Suprapubic skin (tissue), 4 donors: Measurements from ENCODE around the gene ABCD3. TPM values are rescaled to one million over a fixed set of nuclear protein-coding genes. Genes with fewer than 3 reads are reported as not detected.

Experiments
- DNase-seq, 2 donors: peaks; one replicate each; pipeline ENCODE4 v3.0.0-alpha.2; 2019; ENCODE audit warnings: low spot score in 2 of 2
- H3K27ac ChIP-seq: fragments of 200-600 bp; sonication (generic); one replicate; pipeline ENCODE4 v1.5.1; 2019
- H3K27me3 ChIP-seq: fragments of 200-600 bp; sonication (generic); one replicate; pipeline ENCODE4 v1.5.1; 2019
- H3K36me3 ChIP-seq: fragments of 200-600 bp; sonication (generic); one replicate; pipeline ENCODE4 v1.5.1; 2019
- H3K4me1 ChIP-seq: fragments of 200-600 bp; sonication (generic); one replicate; pipeline ENCODE4 v1.5.1; 2019
- H3K4me3 ChIP-seq: fragments of 200-600 bp; sonication (generic); one replicate; pipeline ENCODE4 v1.5.1; 2019; ENCODE audit warnings: mild to moderate bottlenecking
- H3K9me3 ChIP-seq: fragments of 200-600 bp; sonication (generic); one replicate; pipeline ENCODE4 v1.5.1; 2019
- EP300 ChIP-seq: sonication (generic); formaldehyde crosslinking; IDR thresholded peaks from one replicate; pipeline ENCODE4 v1.6.1; 2017; ENCODE audit warnings: antibody characterized with exemption
- POLR2A ChIP-seq, 2 donors: fragments of 450-650 bp; IDR thresholded peaks; one replicate each; pipeline ENCODE4 v1.6.1; 2017; ENCODE audit warnings: antibody characterized with exemption in 2 of 2, mild to moderate bottlenecking in 2 of 2, moderate library complexity in 2 of 2
- POLR2AphosphoS5 ChIP-seq, 3 donors: sonication (generic); formaldehyde crosslinking; IDR thresholded peaks; one replicate each; pipeline ENCODE4 v1.6.1; 2017; ENCODE audit warnings: antibody characterized with exemption in 3 of 3
- WGBS: methylation state at CpG from one replicate; pipeline ENCODE4 v1.1.5; 2018; 5-methylcytosine and 5-hydroxymethylcytosine counted together
- total RNA-seq, 4 donors: library from RNA; depleted of rRNA; stranded (reverse); fragments of >200 nt; gene quantifications; one replicate each; pipeline ENCODE4 v1.1.0, GENCODE V29; 2016
- TF ChIP-seq, protein P1 (sequence below), 2 donors: fragments of 200-600 bp in 1 of 2; fragments of 450-650 bp in 1 of 2; sonication (generic) in 1 of 2; IDR thresholded peaks; one replicate each; pipeline ENCODE4 v1.5.1; 2016 to 2019; ENCODE audit warnings: antibody characterized with exemption in 2 of 2, mild to moderate bottlenecking in 1 of 2, moderate library complexity in 1 of 2

The ABCD3 gene
- total RNA-seq, 4 donors from 2014 or later, result 27.6 to 46.5 (median 39.8) TPM

DNA sequence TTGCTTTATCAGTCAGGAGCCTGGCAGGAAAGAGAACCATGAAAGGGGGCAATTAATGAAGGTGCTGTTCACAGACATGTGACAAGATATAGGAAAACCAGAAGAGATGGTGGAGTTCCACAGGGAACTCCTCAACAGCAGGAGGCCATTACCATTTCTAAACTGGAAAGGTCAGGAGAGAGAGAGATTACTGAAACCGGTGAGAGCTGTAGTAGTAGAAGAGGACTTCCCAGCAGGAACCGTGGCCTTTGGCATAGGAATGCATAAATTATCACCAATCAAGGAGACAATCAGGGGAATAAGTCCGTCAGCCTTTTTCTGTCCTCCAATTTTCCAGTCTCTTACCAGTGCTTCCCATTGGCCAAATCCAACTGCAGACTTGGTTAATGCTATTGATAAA is 23.0 kb upstream of the ABCD3 start:
- Histone ChIP-seq H3K4me1 (no peaks in the 10 kb centered on the region), H3K27ac (no peak overlapping the region), H3K36me3 (no peaks in the 10 kb centered on the region), H3K4me3 (no peak overlapping the region), H3K27me3 (no peaks in the 10 kb centered on the region), H3K9me3 (no peaks in the 10 kb centered on the region)
- DNase-seq, result no peak
- 72% methylated on average over 3 of the region's 3 CpGs for WGBS
- TF ChIP-seq POLR2AphosphoS5 (IDR thresholded peaks at IDR 0.05) (no peak), POLR2A (IDR thresholded peaks at IDR 0.05) (no peak), EP300 (no peak)

DNA sequence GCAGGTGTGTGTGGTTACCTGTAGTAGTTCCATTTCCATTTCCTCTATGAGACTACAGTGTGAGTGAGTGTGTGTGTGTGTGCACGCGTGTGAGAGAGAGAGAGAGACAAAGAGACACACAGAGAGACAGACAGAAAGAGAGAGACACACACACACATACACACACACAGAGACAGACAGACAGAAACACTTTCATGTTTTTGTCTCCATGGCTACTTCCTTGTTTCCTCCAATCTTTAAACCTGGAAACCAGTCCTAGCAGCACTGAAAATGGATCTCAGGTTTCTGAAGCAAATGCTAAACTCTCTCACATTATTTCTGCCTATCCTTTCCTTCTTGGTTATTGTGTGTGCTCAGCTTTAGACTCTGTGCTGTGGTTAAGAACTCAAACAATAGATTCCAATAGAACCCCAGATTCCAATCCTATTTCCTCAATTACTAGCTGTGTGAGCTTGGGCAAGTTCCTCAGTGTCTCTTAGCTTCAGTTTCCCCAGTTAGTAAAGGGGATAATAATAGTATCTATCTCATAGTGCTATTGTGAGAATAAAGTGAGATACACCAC is 22.4 kb upstream of the ABCD3 start:
- H3K4me3 ChIP-seq, result no peak overlapping the region
- 90% methylated on average over 2 of the region's 2 CpGs for whole genome bisulfite sequencing
- no peak for DNase-seq
- no peaks in the 10 kb centered on the region for H3K9me3 ChIP-seq
- no peaks in the 10 kb centered on the region for H3K27me3 ChIP-seq
- H3K4me1 ChIP-seq, result peaks cover 4% of the 10 kb centered on the region
- no peak overlapping the region for H3K27ac ChIP-seq
- no peaks in the 10 kb centered on the region for H3K36me3 ChIP-seq
- TF ChIP-seq POLR2A (IDR thresholded peaks at IDR 0.05) (no peak), POLR2AphosphoS5 (IDR thresholded peaks at IDR 0.05) (no peak), EP300 (no peak)
- TF ChIP-seq, protein P1, sequence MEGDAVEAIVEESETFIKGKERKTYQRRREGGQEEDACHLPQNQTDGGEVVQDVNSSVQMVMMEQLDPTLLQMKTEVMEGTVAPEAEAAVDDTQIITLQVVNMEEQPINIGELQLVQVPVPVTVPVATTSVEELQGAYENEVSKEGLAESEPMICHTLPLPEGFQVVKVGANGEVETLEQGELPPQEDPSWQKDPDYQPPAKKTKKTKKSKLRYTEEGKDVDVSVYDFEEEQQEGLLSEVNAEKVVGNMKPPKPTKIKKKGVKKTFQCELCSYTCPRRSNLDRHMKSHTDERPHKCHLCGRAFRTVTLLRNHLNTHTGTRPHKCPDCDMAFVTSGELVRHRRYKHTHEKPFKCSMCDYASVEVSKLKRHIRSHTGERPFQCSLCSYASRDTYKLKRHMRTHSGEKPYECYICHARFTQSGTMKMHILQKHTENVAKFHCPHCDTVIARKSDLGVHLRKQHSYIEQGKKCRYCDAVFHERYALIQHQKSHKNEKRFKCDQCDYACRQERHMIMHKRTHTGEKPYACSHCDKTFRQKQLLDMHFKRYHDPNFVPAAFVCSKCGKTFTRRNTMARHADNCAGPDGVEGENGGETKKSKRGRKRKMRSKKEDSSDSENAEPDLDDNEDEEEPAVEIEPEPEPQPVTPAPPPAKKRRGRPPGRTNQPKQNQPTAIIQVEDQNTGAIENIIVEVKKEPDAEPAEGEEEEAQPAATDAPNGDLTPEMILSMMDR (IDR thresholded peaks at IDR 0.05), result no peak

DNA sequence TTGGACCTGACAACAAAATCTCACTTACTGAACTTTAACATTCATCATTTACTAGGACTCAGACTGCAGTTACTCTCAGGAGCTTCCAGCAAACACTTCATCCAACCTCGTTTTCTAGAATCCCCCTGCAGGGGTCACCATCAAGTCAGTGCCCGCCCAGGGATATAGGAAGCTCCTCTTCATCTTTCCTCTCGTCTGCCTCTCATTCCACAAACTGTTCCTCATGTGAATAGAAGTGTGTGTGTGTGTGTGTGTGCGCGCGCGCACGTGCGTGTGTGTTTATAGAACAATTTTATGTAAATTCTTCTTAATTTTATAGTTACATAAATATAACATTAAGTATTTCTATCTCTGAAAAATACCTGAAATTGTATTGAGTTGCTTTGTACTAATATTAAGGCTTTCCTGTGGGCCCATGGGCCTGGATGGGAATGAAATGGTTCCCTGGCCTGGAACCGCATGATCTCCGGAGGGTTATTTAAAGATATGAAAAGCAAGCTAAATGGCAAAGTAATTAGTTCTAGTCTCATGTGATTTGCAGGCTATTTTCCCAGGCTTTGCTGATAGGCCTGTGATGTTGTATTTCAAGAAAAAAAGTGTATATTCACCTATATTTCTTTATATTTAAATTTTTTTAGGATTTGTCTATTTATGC is 21.7 kb upstream of the ABCD3 start:
- Histone ChIP-seq H3K4me1 (peaks cover 7% of the 10 kb centered on the region), H3K27ac (no peak overlapping the region), H3K36me3 (no peaks in the 10 kb centered on the region), H3K4me3 (no peak overlapping the region), H3K9me3 (no peaks in the 10 kb centered on the region), H3K27me3 (no peaks in the 10 kb centered on the region)
- TF ChIP-seq POLR2A (IDR thresholded peaks at IDR 0.05) (no peak), POLR2AphosphoS5 (IDR thresholded peaks at IDR 0.05) (no peak), EP300 (no peak)
- TF ChIP-seq, protein P1 (IDR thresholded peaks at IDR 0.05), result no peak
- WGBS, result 85% methylated on average over 11 of the region's 11 CpGs
- no peak for DNase-seq

DNA sequence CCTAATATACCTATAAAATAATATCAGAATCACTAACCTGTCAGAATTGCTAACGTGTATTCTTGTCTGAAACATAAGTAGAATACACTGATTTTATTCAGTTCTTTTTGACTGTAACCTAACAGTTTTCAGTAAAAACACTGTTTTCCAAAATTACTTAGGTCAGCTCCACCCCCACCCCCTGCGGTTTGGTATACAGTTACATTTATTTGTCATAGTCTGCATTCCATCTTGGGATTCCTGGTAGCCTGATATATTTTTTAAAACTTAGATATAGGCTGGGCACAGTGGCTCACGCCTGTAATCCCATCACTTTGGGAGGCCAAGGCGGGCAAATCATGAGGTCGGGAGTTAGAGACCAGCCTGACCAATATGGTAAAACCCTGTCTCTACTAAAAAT is 19.8 kb upstream of the ABCD3 start:
- Histone ChIP-seq H3K4me1 (peaks cover 11% of the 10 kb centered on the region), H3K9me3 (no peaks in the 10 kb centered on the region), H3K27ac (no peak overlapping the region), H3K4me3 (no peak overlapping the region), H3K36me3 (no peaks in the 10 kb centered on the region), H3K27me3 (no peaks in the 10 kb centered on the region)
- WGBS, result 94% methylated on average over 5 of the region's 5 CpGs
- DNase-seq, result no peak
- TF ChIP-seq EP300, result no peak
- TF ChIP-seq POLR2AphosphoS5 (IDR thresholded peaks at IDR 0.05), result no peak
- TF ChIP-seq POLR2A (IDR thresholded peaks at IDR 0.05), result no peak
- TF ChIP-seq, protein P1 (IDR thresholded peaks at IDR 0.05), result no peak

DNA sequence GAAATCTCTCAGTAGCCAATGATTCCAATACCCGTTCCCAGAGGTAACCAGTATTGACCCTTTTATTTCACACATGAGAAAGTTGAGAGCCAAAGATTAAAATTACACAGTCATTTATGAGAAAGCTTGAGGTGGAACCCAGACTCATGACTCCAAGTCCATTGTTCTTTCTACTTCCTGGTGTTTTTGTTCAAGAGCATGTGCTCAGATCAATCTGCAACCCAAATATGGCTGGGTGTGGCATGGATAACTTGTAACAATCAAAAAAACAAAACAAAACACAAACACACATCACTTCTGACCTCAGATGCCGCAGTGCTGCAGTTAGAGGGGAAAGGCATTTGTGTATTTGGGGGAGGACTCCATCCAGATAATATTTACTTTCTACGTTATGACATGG is 18.7 kb upstream of the ABCD3 start:
- DNase-seq, result no peak
- no peaks in the 10 kb centered on the region for H3K9me3 ChIP-seq
- TF ChIP-seq POLR2A (IDR thresholded peaks at IDR 0.05) (no peak), EP300 (no peak), POLR2AphosphoS5 (IDR thresholded peaks at IDR 0.05) (no peak)
- TF ChIP-seq, protein P1 (IDR thresholded peaks at IDR 0.05), result no peak
- peaks cover 11% of the 10 kb centered on the region for H3K4me1 ChIP-seq
- H3K4me3 ChIP-seq, result no peak overlapping the region
- no peaks in the 10 kb centered on the region for H3K36me3 ChIP-seq
- no peaks in the 10 kb centered on the region for H3K27me3 ChIP-seq
- 86% methylated on average over 3 of the region's 3 CpGs for WGBS
- no peak overlapping the region for H3K27ac ChIP-seq
